ENCODE results near the gene CABP7.

The CABP7 gene

GRCh38 chr22:29707471-29707870, 12.3 kb upstream of the CABP7 start:
- Mint-ChIP-seq H3K4me1 (ENCODE audit: low read depth) (peaks cover 9% of the 10 kb centered on the region), H3K27ac (no peak overlapping the region), H3K4me3 (no peak overlapping the region), H3K36me3 (ENCODE audit: low read depth) (no peaks in the 10 kb centered on the region), H3K27me3 (peaks cover 36% of the 10 kb centered on the region), H3K9me3 (no peaks in the 10 kb centered on the region)
- intact Hi-C loops (cut with micrococcal nuclease) = no loop called here

GRCh38 chr22:29710193-29710592, 9.6 kb upstream of the CABP7 start:
- H3K9me3 Mint-ChIP-seq = no peaks in the 10 kb centered on the region
- intact Hi-C loops (cut with micrococcal nuclease) = no loop called here
- H3K27me3 Mint-ChIP-seq = peaks cover 31% of the 10 kb centered on the region
- H3K27ac Mint-ChIP-seq = no peak overlapping the region
- no peaks in the 10 kb centered on the region for H3K4me1 Mint-ChIP-seq (ENCODE audit: low read depth)
- H3K36me3 Mint-ChIP-seq (ENCODE audit: low read depth) = no peaks in the 10 kb centered on the region
- no peak overlapping the region for H3K4me3 Mint-ChIP-seq

- Mint-ChIP-seq H3K4me3 (no peak overlapping the region), H3K27ac (no peak overlapping the region), H3K9me3 (no peaks in the 10 kb centered on the region), H3K36me3 (ENCODE audit: low read depth) (no peaks in the 10 kb centered on the region), H3K4me1 (ENCODE audit: low read depth) (no peaks in the 10 kb centered on the region), H3K27me3 (peaks cover 34% of the 10 kb centered on the region)
- intact Hi-C loops (cut with micrococcal nuclease) = no loop called here
Observed at GRCh38 chr22:29710922-29711593, 8.7 kb upstream of the CABP7 start.

- no peak overlapping the region for H3K4me3 Mint-ChIP-seq
- H3K36me3 Mint-ChIP-seq (ENCODE audit: low read depth) = no peaks in the 10 kb centered on the region
- H3K4me1 Mint-ChIP-seq (ENCODE audit: low read depth) = no peaks in the 10 kb centered on the region
- peaks cover 37% of the 10 kb centered on the region for H3K27me3 Mint-ChIP-seq
- H3K9me3 Mint-ChIP-seq = no peaks in the 10 kb centered on the region
- no peak overlapping the region for H3K27ac Mint-ChIP-seq
- intact Hi-C loops (cut with micrococcal nuclease) = no loop called here
Observed at GRCh38 chr22:29712119-29712518, 7.7 kb upstream of the CABP7 start.

- H3K4me1 Mint-ChIP-seq (ENCODE audit: low read depth) = no peaks in the 10 kb centered on the region
- H3K27ac Mint-ChIP-seq = no peak overlapping the region
- no peaks in the 10 kb centered on the region for H3K36me3 Mint-ChIP-seq (ENCODE audit: low read depth)
- intact Hi-C loops (cut with micrococcal nuclease) = no loop called here
- H3K27me3 Mint-ChIP-seq = peaks cover 41% of the 10 kb centered on the region
- no peak overlapping the region for H3K4me3 Mint-ChIP-seq
- H3K9me3 Mint-ChIP-seq = no peaks in the 10 kb centered on the region
Observed at GRCh38 chr22:29713156-29713727, 6.6 kb upstream of the CABP7 start.

- Mint-ChIP-seq H3K4me3 (no peak overlapping the region), H3K27ac (no peak overlapping the region), H3K9me3 (no peaks in the 10 kb centered on the region), H3K27me3 (peaks cover 56% of the 10 kb centered on the region), H3K4me1 (ENCODE audit: low read depth) (no peaks in the 10 kb centered on the region), H3K36me3 (ENCODE audit: low read depth) (no peaks in the 10 kb centered on the region)
- intact Hi-C loops (cut with micrococcal nuclease) = no loop called here
Observed at GRCh38 chr22:29715240-29715639, 4.6 kb upstream of the CABP7 start.

GRCh38 chr22:29715705-29716104, 4.1 kb upstream of the CABP7 start:
- Mint-ChIP-seq H3K4me3 (no peak overlapping the region), H3K36me3 (ENCODE audit: low read depth) (no peaks in the 10 kb centered on the region), H3K27me3 (peaks cover 55% of the 10 kb centered on the region), H3K4me1 (ENCODE audit: low read depth) (no peaks in the 10 kb centered on the region), H3K27ac (no peak overlapping the region), H3K9me3 (no peaks in the 10 kb centered on the region)
- intact Hi-C loops (cut with micrococcal nuclease) = no loop called here

- H3K27me3 Mint-ChIP-seq = peaks cover 62% of the 10 kb centered on the region
- intact Hi-C loops (cut with micrococcal nuclease) = no loop called here
Observed at GRCh38 chr22:29716814-29717545, 2.8 kb upstream of the CABP7 start.

GRCh38 chr22:29717789-29718188, 2.0 kb upstream of the CABP7 start:
- Mint-ChIP-seq H3K9me3 (no peaks in the 10 kb centered on the region), H3K4me3 (no peak overlapping the region), H3K4me1 (ENCODE audit: low read depth) (no peaks in the 10 kb centered on the region), H3K27ac (no peak overlapping the region), H3K27me3 (peaks cover 70% of the 10 kb centered on the region), H3K36me3 (ENCODE audit: low read depth) (no peaks in the 10 kb centered on the region)
- intact Hi-C loops (cut with micrococcal nuclease) = no loop called here

More at GRCh38 chr22:29716814-29717545, 2.8 kb upstream of the CABP7 start:
- no peak overlapping the region for H3K4me3 Mint-ChIP-seq
- H3K27ac Mint-ChIP-seq = no peak overlapping the region
- H3K4me1 Mint-ChIP-seq (ENCODE audit: low read depth) = no peaks in the 10 kb centered on the region
- no peaks in the 10 kb centered on the region for H3K9me3 Mint-ChIP-seq
- H3K36me3 Mint-ChIP-seq (ENCODE audit: low read depth) = no peaks in the 10 kb centered on the region

- Mint-ChIP-seq H3K4me1 (ENCODE audit: low read depth) (no peaks in the 10 kb centered on the region), H3K27ac (no peak overlapping the region), H3K27me3 (peaks cover 78% of the 10 kb centered on the region), H3K9me3 (no peaks in the 10 kb centered on the region), H3K36me3 (ENCODE audit: low read depth) (no peaks in the 10 kb centered on the region), H3K4me3 (no peak overlapping the region)
- intact Hi-C loops (cut with micrococcal nuclease) = no loop called here
Observed at GRCh38 chr22:29718949-29719898, 579 bp upstream of the CABP7 start.

GRCh38 chr22:29720811-29721323, 1.1 kb downstream of the CABP7 start:
- peaks cover 76% of the 10 kb centered on the region for H3K27me3 Mint-ChIP-seq
- H3K4me3 Mint-ChIP-seq = no peak overlapping the region

GRCh38 chr22:29722151-29722550, 2.3 kb downstream of the CABP7 start:
- no peaks in the 10 kb centered on the region for H3K4me1 Mint-ChIP-seq (ENCODE audit: low read depth)
- intact Hi-C loops (cut with micrococcal nuclease) = no loop called here
- no peak overlapping the region for H3K27ac Mint-ChIP-seq
- no peaks in the 10 kb centered on the region for H3K9me3 Mint-ChIP-seq
- no peak overlapping the region for H3K4me3 Mint-ChIP-seq
- no peaks in the 10 kb centered on the region for H3K36me3 Mint-ChIP-seq (ENCODE audit: low read depth)
- peaks cover 68% of the 10 kb centered on the region for H3K27me3 Mint-ChIP-seq

More at GRCh38 chr22:29720811-29721323, 1.1 kb downstream of the CABP7 start:
- Mint-ChIP-seq H3K36me3 (ENCODE audit: low read depth) (no peaks in the 10 kb centered on the region), H3K27ac (no peak overlapping the region), H3K4me1 (ENCODE audit: low read depth) (no peaks in the 10 kb centered on the region), H3K9me3 (no peaks in the 10 kb centered on the region)
- intact Hi-C loops (cut with micrococcal nuclease) = no loop called here

- intact Hi-C loops (cut with micrococcal nuclease) = no loop called here
- no peak overlapping the region for H3K4me3 Mint-ChIP-seq
- no peaks in the 10 kb centered on the region for H3K36me3 Mint-ChIP-seq (ENCODE audit: low read depth)
- no peaks in the 10 kb centered on the region for H3K9me3 Mint-ChIP-seq
- peaks cover 64% of the 10 kb centered on the region for H3K27me3 Mint-ChIP-seq
- no peak overlapping the region for H3K27ac Mint-ChIP-seq
- no peaks in the 10 kb centered on the region for H3K4me1 Mint-ChIP-seq (ENCODE audit: low read depth)
Observed at GRCh38 chr22:29722587-29722986, 2.8 kb downstream of the CABP7 start.
